Activated gamma-delta T cell (primary cell): ENCODE results near the gene BLVRB.
"Not testable (repeated sequence)": the region's sequence is repeated elsewhere in the genome, so short reads cannot be mapped to it uniquely, and the experiment has no call there.

Experiments
- DNase-seq: peaks from one replicate; lab custom pipeline; 2025; lab: John Stamatoyannopoulos, UW

The BLVRB gene

DNA sequence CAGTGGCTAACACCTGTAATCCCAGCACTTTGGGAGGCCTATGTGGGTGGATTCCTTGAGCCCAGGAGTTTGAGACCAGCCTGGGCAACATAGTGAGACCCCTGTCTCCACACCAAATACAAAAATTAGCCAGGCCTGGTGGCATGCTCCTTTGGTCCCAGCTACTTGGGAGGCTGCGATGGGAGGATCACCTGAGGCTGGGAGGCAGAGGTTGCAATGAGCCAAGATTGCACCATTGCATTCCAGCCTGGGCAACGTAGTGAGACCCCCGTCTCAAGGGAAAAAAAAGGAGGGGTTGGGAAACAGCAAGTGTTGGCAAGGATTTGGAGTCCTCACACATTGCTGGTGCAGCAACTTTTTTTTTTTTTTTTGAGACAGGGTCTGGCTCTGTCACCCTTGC is 20.5 kb upstream of the BLVRB start:
- DNase-seq, result no peak

DNA sequence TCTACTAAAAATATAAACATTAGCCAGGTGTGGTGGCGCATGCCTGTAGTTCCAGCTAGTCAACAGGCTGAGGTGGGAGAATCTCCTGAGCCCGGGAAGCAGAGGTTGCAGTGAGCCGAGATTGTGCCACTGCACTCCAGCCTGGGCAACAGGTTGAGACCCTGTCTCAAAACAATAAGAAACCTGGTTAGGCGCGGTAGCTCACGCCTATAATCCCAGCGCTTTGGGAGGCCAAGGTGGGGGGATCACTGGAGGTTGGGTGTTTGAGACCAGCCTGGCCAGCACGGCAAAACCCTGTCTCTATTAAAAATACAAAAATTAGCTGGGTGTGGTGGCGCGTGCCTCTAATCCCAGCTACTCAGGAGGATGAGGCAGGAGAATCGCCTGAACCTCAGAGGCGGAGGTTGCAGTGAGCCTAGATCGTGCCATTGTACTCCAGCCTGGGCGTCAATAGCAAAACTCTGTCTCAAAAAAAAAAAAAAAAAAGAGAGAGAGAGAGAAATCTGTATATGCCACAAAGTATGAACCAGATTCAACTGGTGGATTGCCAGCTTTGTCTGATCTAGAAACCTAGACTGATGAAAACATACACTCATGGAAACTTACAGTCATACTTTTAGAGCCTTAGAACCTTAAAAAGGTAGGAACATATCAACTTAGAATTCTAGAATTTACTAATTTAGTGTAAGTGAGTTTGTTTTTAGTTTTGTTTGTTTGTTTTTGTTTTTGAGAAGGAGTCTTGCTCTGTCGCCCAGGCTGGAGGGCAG is 10.5 kb upstream of the BLVRB start:
- DNase-seq, result not testable (repeated sequence)

DNA sequence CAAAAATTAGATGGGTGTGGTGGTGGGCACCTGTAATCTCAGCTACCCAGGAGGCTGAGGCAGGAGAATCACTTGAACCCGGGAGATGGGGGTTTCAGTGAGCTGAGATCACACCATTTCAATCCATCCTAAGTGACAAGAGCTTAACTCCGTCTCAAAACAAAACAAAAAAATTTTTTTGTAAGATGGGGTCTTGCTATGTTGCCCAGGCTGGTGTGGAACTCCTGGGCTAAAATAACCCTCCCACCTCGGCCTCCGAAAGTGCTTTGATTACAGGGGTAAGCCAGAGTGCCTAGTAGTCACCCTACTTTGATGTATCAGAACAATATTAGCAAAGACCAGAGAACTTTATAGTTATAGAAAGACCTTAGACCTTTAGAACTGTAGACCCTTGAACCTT is 9.2 kb upstream of the BLVRB start:
- no peak for DNase-seq

- DNase-seq, result no peak
Observed at GRCh38 chr19:40472516-40472915, 7.0 kb upstream of the BLVRB start.

DNA sequence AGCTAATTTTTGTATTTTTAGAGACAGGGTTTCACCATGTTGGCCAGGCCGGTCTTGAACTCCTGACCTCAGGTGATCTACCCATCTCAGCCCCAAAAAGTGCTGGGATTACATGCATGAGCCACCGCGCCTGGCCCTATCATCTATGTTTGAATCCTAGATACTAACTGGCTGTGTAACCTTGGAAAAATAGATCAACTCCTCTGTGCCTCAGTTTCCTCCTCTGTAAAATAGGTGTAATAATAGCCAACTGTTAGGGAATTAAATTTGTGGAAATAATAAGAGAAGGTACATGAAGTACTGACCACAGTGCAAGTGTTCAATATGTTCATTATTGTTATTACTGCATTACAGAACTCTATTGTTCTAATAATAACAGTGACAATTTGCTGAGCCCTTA is 5.6 kb upstream of the BLVRB start:
- no peak for DNase-seq

GRCh38 chr19:40469011-40469410 is 3.5 kb upstream of the BLVRB start:
- no peak for DNase-seq

DNA sequence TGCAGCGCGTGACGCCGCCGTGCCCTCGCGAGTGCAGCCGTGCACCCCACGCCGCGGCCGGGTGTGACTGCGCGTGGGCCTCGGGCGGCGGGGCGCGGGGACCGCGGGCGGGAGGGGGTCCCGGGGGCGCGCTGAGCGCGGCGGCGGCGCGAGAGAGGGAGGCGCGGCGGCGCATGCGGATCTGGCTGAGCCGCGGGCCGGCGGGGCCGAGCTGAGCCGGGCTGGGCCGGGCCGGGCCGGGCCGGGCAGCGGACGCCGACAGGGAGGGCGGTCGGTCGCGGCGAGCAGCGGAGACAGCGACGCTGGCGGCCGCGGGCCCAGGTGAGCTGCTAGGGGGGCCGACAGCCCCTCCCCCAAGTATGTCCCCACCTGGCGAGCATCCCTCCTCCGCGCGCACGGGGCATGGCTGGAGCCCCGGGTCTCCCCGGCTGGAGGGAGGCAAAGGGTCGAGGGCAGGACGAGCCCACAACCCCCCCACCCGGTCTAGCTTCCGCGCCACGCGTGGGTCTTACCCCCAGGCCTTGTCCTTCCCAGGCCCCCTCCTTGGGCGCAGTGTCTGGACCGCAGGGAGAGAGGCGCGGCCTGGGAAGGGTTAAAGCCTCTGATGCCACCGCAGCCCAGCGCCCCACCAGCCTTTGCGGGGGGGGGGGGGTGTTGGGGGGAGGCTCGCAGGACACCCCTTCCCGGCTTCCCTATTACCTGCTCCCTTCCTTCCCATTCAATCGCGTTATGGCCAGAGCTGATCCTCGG is 1.6 kb upstream of the BLVRB start, which contains the start of gene SPTBN4:
Gene SPTBN4 (plus strand): TSS at position 17 of the 750 bp plus-strand sequence. CDS start 5,621 bp downstream, outside the sequence.
- DNase-seq, result no peak

DNA sequence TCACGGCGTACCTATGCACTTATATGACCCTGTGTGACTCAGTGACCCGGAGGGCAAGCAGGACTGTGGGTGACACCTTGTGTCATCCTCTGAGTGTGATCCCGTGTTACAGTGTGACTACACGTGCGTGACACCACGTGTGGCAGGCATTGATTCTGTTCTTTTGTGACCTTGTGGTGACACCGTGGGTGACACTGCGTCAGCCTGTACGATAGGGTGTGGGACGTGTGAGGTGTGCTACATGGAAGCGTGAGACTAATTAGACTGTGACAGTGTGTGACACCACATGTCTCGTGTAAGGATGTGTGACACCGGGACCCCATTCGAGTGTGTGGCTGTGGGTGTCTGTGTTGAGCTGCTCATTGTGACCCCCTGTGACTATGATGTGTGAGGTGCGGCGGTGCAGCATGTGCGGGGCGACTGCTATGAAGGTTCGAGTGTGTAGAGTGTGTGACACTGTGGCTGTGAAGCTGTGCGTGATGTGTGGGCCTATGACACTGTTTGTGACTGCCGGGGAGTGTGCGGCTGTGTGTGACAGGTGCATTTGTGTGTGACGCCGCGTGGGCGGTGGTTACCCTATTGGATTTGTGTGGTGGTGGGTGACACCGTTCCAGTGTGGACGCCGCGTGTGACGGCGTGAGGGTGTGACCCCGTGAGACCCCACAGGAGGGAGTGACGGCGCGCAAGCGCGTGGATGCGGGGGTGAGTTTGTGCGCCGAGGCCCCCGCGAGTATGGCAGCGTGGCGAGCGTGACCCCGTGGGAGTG is 857 bp upstream of the BLVRB start:
- peak; percentile 73 for DNase-seq

DNA sequence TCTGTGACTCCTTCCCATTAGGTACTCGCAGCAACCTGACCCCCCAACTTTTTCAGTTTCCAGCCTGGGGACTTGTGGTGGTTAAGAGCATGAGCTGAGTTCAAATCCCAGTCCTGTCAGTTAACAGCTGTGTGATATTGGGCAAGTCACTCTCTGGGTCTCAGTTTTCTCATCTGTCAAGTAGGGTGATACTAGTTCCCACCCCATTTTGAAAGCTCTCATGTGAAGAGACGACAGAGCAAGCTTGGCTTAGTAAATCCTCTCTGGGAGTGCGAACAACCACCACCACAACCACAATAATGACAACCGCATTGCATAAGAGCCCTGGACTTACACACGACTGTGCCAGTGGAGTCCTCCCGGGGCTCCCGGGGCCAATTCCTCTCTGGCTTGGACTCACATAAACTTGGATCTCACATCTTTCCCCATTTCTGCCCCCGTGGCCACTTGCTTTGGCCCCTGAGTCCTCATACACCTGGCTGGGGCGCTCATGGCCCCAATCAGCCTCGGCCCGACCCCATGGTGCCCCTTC is 454 bp downstream of the BLVRB start:
- no peak for DNase-seq

DNA sequence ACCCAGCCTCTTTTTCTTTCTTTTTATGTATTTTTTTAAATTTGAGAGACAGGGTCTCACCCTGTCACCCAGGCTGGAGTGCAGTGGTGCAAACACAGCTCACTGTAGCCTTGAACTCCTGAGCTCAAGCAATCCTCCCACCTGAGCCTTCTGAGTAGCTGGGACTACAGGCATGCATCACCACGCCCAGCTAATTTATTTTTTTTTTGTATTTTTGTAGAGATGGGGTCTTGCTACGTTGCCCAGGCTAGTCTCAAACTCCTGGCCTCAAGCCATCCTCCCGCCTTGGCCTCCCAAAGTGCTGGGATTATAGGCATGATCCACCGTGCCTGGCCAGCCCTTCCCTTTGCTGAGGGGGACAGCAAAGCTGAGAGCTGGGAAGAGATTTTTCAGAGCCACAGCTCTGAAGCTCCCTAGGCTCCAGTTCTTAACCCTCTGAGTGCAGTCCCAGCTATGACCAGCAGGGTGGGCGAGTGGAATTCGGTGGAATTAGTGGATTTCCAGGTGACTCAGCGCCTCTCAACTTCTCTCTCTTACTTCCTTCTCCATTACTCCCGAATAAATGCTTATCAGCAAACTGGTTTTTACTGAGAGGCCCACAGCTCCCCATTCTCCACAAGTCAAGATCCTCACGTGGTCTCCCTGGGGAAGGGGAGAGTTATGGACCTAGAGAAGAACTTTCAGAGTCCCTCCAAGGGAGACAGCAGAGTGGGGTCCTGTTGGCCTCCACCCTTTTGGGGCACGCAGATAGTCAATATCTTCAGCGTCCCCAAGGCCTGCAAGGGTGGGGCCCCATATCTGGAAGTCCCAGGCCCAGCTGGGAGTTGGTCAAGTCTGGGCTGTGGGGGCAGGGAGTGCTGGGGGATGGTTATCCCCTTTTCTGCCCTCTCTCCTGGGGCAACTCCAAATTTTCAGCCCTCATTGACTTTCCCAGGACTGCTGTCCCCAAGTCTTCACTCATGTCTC is 1.2 kb downstream of the BLVRB start:
- no peak for DNase-seq

- not testable (repeated sequence) for DNase-seq
Observed at GRCh38 chr19:40463587-40464037, 1.9 kb downstream of the BLVRB start.

GRCh38 chr19:40461669-40462221 is 3.8 kb downstream of the BLVRB start:
- DNase-seq, result no peak

DNA sequence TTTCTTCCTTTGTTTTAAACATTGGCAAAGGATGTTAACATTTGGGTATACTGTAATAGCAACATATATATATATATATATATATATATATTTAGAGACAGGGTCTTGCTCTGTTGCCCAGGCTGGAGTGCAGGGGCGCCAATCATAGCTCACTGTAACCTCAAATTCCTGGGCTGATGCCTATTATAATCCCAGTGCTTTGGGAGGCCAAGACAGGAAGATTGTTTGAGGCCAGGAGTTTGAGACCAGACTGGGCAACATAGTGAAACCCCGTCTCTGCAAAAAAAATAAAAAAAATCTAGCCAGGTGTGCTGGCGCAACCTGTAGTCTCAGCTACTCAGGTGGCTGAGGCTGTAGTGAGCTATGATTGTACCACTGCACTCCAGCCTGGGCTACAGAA is 5.4 kb downstream of the BLVRB start:
- no peak for DNase-seq

DNA sequence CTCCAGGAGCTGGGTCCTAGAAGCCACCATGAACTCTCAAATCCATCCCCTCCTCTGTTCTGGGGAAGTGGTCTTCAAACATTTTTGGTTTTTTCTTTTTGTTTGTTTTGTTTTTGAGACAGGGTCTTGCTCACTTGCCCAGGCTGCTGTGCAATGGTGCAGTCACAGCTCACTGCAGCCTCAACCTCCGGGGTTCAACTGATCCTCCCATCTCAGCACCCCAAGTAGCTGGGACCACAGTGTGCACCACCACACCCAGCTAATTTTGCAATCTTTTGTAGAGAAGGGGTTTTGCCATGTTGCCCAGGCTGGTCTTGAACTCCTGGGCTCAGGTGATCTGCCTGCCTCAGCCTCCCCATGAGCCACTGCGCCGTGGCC is 7.0 kb downstream of the BLVRB start:
- DNase-seq, result no peak

DNA sequence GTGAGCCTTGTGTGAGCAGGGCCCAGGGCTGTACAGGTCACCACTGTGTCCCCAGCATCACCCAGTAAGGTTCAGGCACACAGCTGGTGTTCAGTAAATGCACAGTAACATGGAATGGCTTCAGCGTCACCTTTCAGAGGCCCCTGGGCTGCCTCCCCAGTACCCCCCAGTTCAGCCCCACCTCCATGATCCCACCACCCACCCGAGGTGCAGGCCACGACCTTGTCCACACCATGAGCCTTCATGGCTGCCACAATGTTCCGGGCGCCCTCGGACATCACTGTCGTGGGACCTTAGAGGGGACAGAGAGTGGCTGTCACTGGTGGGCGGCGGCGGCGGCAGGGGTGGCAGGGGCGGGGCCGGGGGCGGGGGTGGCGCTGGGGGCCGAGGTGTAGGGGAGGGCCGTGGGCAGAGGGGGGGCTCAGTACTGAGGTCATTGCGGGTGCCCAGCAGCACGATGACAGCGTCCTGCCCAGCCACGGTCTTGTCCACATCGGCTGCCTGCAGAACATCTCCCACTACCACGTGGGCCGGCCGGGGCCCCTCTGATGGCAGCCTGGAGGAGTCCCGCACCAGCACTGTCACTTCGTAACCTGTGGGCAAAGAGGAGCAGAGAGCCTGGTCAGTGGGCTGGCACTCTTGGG is 7.5 kb downstream of the BLVRB start:
- no peak for DNase-seq

GRCh38 chr19:40457048-40457447 is 8.5 kb downstream of the BLVRB start:
- DNase-seq, result no peak

- not testable (repeated sequence) for DNase-seq
Observed at GRCh38 chr19:40453943-40454342, 11.6 kb downstream of the BLVRB start.

DNA sequence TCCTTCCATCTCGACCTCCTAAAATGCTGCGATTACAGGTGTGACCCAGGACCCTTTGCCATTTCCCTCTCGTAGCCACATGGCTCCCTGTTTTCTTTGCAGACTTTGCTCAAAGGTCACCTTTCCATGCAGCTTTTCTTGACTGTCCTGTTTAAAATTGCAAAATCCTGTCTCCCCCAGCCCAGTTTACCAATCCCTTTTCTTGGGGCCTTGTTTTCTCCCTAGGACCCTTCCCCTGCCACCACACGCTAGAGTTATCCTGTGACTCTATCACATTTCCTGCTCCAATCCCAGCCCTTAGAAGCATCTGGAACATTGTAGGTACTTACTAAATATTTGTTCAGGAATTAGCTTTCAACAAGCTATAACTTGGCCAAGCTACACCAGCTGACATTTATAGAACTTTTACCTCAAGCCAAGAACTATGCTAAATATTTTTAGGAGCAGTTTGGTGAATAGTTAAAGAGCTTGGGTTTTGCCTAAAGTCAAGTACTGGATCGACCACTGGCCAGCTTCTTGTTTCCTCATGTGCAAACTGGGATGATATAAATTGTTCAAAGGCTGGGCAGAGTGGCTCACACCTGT is 12.3 kb downstream of the BLVRB start:
- DNase-seq, result no peak

- no peak for DNase-seq
Observed at GRCh38 chr19:40452016-40452415, 13.5 kb downstream of the BLVRB start.

DNA sequence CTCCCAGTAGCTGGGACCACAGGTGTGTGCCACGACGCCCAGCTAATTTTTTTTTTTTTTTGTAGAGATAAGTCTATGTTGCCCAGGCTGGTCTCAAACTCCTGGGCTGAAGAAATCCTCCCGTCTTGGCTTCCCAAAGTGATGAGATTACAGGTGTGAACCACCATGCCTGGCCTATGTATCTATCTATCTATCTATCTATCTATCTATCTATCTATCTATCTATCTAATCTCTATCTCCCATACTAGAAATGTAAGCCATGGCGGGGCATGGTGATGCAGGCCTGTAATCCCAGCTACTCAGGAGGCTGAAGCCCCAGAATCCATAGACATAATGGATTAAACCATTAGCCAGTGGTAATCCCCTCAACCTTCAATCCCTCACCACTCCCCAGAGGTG is 14.9 kb downstream of the BLVRB start:
- DNase-seq, result no peak
